Measurements from ENCODE around the gene C14orf180.

DNA sequence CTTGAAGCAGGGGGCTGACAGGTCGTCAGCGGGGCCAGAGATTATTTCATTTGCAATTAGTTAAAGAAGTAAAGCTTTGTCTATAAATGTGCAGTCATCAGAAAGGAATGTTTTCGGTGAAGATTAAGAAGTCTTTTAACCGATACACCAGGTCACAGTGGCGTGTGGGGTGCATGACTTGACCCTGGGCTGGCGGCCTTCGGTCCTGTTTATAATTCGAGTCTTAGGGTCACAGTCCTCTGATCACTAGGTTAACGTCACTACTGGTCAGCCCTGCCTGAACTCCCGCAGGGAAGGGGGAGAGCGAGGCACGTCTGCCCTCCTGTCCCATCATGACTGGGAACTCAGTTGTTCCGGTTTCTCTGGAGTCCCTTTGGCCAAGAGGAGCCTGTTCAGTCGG lies 5.0 kb upstream of the C14orf180 start:
- TF ChIP-seq EZH2 (IDR thresholded peaks at IDR 0.05; ENCODE audit: insufficient read depth, poor library complexity, severe bottlenecking) = no peak
- TF ChIP-seq EZH2phosphoT487 (IDR thresholded peaks at IDR 0.05; ENCODE audit: insufficient read depth, low read depth) = no peak
